DOHH2 (cell line): ENCODE results near the gene ROCK2.

Experiments
- H3F3A ChIP-seq: fragments of 200-600 bp; sonication (generic), shearing (Covaris generic); 2 replicates; pipeline ENCODE4 v1.6.0; 2016; ENCODE audit warnings: antibody characterized with exemption, mild to moderate bottlenecking; ENCODE audit not compliant: control insufficient read depth, insufficient read depth
- H3K27ac ChIP-seq: fragments of 200-600 bp; sonication (generic); 2 replicates; pipeline ENCODE4 v1.5.1; 2014; ENCODE audit warnings: low read depth, mild to moderate bottlenecking, low read length, moderate library complexity
- H3K27me3 ChIP-seq: fragments of 200-600 bp; sonication (generic); 2 replicates; pipeline ENCODE4 v1.6.1; 2014; ENCODE audit warnings: mild to moderate bottlenecking, low read length, mixed read lengths; ENCODE audit not compliant: control insufficient read depth
- H3K36me3 ChIP-seq: fragments of 200-600 bp; sonication (generic); 2 replicates; pipeline ENCODE4 v1.6.1; 2014; ENCODE audit warnings: mild to moderate bottlenecking, low read length, moderate library complexity, mixed read lengths; ENCODE audit not compliant: control insufficient read depth
- H3K4me1 ChIP-seq: fragments of 200-600 bp; sonication (generic); 2 replicates; pipeline ENCODE4 v1.6.1; 2014; ENCODE audit warnings: mild to moderate bottlenecking, low read length, mixed read lengths; ENCODE audit not compliant: control insufficient read depth
- H3K4me2 ChIP-seq: fragments of 200-600 bp; sonication (generic); 2 replicates; pipeline ENCODE4 v1.6.0; 2014; ENCODE audit warnings: mild to moderate bottlenecking, low read length, moderate library complexity
- H3K4me3 ChIP-seq: fragments of 200-600 bp; sonication (generic); 2 replicates; pipeline ENCODE4 v1.5.1; 2014; ENCODE audit warnings: mild to moderate bottlenecking, low read length, mixed read lengths
- H3K79me2 ChIP-seq: fragments of 200-600 bp; sonication (generic); 2 replicates; pipeline ENCODE4 v1.6.1; 2014; ENCODE audit warnings: mild to moderate bottlenecking, low read length, mixed read lengths; ENCODE audit not compliant: control insufficient read depth
- H3K9me2 ChIP-seq: fragments of 200-600 bp; sonication (generic); replicated peaks from 2 replicates; pipeline ENCODE4 v1.6.1; 2014; ENCODE audit warnings: mild to moderate bottlenecking, low read length, mixed read lengths; ENCODE audit not compliant: control insufficient read depth
- H3K9me3 ChIP-seq: fragments of 200-600 bp; sonication (generic); 2 replicates; pipeline ENCODE4 v1.6.1; 2014; ENCODE audit warnings: antibody characterized with exemption, low read length, mixed read lengths; ENCODE audit not compliant: control insufficient read depth, insufficient read depth
- H4K20me1 ChIP-seq: fragments of 200-600 bp; sonication (generic); 2 replicates; pipeline ENCODE4 v1.6.0; 2014; ENCODE audit warnings: low read depth, mild to moderate bottlenecking, antibody characterized with exemption, low read length, moderate library complexity; ENCODE audit not compliant: control insufficient read depth, insufficient read depth
- CTCF ChIP-seq: fragments of 200-600 bp; sonication (generic); IDR thresholded peaks from one replicate; pipeline ENCODE4 v1.5.1; 2014; ENCODE audit warnings: antibody characterized with exemption, mild to moderate bottlenecking, low read depth, low read length; ENCODE audit not compliant: poor library complexity, severe bottlenecking
- EZH2phosphoT487 ChIP-seq: fragments of 200-600 bp; sonication (generic); IDR thresholded peaks from 2 replicates; pipeline ENCODE4 v1.6.1; 2017; ENCODE audit warnings: borderline replicate concordance, mild to moderate bottlenecking, antibody characterized with exemption, low read length, moderate library complexity, mixed read lengths

The ROCK2 gene

GRCh38 chr2:11257964-11258363 is 86.5 kb downstream of the ROCK2 start:
- H3F3A ChIP-seq = no peaks in the 10 kb centered on the region
- peaks cover 8% of the 10 kb centered on the region for H3K36me3 ChIP-seq
- H3K27ac ChIP-seq = no peak overlapping the region
- peaks cover 16% of the 10 kb centered on the region for H3K79me2 ChIP-seq
- H3K27me3 ChIP-seq = no peaks in the 10 kb centered on the region
- H4K20me1 ChIP-seq = no peaks in the 10 kb centered on the region
- TF ChIP-seq CTCF (no peak), EZH2phosphoT487 (no peak)
- no peaks in the 10 kb centered on the region for H3K9me3 ChIP-seq
- H3K4me2 ChIP-seq = no peak overlapping the region
- H3K9me2 ChIP-seq = no peaks in the 10 kb centered on the region
- peaks cover 7% of the 10 kb centered on the region for H3K4me1 ChIP-seq
- no peak overlapping the region for H3K4me3 ChIP-seq

GRCh38 chr2:11257078-11257477 is 87.4 kb downstream of the ROCK2 start:
- Histone ChIP-seq H3K79me2 (peaks cover 16% of the 10 kb centered on the region), H3K9me2 (no peaks in the 10 kb centered on the region), H3K36me3 (peaks cover 8% of the 10 kb centered on the region; the same call in 1 of the 2 replicates), H3K9me3 (no peaks in the 10 kb centered on the region), H3K27me3 (no peaks in the 10 kb centered on the region), H3K4me3 (no peak overlapping the region), H3K27ac (no peak overlapping the region), H4K20me1 (no peaks in the 10 kb centered on the region), H3F3A (no peaks in the 10 kb centered on the region), H3K4me1 (peaks cover 7% of the 10 kb centered on the region), H3K4me2 (no peak overlapping the region)
- TF ChIP-seq CTCF (no peak), EZH2phosphoT487 (no peak)

- TF ChIP-seq CTCF (no peak), EZH2phosphoT487 (no peak)
- Histone ChIP-seq H4K20me1 (no peaks in the 10 kb centered on the region), H3K27me3 (no peaks in the 10 kb centered on the region), H3F3A (no peaks in the 10 kb centered on the region), H3K9me2 (no peaks in the 10 kb centered on the region), H3K4me3 (no peak overlapping the region), H3K36me3 (peaks cover 8% of the 10 kb centered on the region; the same call in 1 of the 2 replicates), H3K4me1 (peaks cover 7% of the 10 kb centered on the region), H3K79me2 (peaks cover 17% of the 10 kb centered on the region), H3K27ac (no peak overlapping the region), H3K9me3 (no peaks in the 10 kb centered on the region), H3K4me2 (no peak overlapping the region)
Measured at GRCh38 chr2:11256166-11256565, 88.3 kb downstream of the ROCK2 start.
